GM21381 (cell line): ENCODE results near the gene GADD45G.

Experiments
- ATAC-seq: cut with Tn5 transposase; IDR thresholded peaks from one replicate; pipeline ENCODE4 v1.9.1; 2021; ENCODE audit warnings: mild to moderate bottlenecking, moderate library complexity; ENCODE audit not compliant: unreplicated experiment

Gene GADD45G

DNA sequence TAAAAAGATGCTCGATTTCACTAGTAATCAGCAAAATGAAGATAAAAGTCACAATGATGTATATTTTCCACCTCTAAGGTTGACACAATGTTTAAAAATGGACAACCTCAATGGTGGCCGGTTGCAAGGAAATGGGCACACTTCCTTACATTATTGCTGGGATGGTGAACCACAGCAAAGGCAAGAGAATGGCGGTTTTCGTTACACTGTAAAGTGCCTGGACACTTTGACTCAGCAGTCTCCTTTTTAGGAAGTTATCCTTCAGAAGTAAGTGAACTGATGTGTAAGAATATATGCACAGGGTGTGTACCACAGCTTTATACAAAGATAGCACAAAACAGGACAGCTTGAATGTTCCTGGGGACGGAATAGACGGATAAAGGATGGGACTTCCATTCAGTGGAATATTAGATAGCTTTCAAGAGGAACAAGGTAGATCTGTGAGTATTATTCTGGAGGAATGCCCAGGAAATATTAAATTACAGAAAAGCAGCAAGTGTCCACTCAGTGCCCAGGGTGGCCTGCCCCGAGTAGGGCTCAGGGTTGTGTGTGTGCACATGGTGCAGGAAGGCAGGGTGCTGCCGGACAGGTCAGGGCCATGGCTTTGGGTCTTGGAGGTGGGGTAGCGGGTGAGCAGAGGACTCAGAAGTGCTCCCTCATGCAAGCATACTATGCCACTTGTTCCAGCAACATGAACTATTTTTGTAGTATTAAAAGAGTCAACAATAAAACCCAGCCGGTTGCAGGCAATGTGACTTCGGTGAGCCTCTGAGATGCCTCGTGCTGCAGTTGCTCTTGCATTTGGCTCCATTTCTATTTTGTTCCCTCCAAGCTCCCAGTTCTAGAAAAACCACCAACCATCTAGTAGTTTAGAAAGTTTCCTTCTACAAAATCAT lies 24.5 kb downstream of the GADD45G start:
- ATAC-seq = no peak

DNA sequence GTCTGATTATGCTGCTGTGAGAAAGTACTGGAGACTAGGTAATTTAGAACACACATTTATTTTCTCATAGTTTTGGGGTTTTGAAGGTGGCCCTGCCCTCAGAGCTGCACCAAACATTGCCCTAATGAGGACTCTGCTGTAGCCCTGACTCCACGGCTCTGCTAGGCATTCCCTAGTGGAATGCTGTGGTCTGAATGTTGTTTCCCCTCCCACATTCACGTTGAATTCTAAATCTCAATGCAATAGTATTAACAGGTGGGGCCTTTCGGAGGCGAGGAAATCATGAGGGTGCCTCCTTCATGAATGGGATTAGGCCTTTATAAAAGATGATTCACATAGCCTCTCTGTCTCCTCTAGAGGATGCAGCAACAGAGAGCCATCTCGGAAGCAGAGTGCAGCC lies 25.7 kb downstream of the GADD45G start:
- ATAC-seq = no peak

DNA sequence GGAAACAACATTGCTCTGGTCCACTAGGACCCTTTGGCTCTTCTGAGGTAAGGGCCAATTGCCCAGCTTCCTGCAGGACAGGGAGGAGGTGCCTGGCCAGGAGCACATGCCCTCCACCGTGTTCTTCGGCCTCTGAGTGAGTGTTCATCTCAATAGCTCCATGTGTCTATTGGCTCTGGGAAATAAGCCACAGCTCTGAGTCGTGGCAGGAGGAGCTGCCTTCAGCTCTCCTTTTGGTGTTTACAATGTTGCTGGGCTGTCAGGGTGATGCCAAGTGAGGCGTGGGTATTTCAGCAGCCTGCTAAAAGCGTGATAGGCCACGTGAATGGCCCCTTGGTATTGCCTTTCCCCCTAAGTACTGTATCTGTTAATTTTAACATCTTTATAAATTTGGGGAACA lies 26.6 kb downstream of the GADD45G start:
- no peak for ATAC-seq

DNA sequence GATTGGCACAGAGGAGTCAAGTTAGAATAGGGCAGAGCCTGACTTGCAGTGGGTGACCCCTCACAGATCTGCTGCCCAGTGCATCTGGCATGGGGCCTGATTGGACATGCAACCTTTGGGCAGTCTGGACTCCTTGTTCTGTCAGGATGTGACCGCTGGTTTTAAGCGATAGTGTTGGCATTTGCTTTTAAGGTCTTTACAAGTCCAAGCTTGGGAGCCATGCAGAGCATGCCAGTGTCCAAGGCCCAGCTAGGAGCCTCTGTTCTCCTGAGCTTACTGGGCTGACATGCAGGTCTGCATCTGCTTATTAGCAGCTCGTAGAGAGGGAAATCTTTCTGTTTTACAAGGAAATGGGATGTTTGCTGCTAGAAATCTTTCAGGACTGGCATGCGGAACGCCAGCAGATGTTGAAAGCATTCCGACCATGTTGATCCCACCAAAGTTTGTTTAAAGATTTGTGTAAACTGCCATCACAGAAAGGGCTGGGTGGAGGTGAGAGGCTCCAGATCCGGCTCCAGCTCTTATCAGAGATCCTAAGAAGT lies 27.5 kb downstream of the GADD45G start:
- ATAC-seq = no peak

DNA sequence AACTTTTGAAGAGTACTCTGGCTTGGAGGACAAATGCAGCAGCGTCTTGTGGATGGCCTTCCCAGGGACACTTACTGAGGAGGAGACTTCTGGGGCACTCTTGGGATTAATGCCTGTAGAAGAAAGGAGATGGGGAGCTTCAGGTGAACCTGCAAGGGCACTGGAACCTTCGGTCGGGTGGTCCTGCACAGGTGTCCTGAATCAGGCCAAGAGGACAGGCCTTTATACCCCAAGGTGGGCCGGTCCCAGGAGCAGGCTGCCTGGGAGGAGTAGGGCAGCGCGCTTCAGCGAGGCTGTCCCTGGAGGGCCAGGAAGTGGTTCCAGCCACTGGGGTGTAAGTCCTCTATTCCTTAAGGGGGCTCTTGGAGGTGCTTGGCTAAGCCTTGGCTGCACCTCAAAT lies 27.9 kb downstream of the GADD45G start:
- ATAC-seq = no peak

DNA sequence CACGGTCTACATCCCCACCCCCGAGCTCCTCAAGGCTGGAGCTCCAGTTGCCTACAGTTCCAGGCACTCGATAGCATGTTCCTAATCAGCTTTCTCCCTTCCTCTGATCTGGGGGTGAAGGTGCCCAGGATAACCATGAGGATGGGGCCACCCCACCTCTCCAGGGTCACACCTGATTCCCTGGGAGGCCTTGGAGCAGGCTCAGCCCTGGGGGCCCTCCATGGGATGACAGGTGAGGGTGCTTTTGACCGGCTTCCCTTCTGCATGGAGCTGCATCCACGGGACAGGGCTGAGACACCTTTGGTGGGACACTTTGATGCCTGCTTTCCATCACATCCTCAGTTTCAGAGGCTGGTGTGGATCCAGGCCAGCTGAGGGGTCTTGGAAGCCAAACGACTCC lies 28.6 kb downstream of the GADD45G start:
- ATAC-seq = no peak

DNA sequence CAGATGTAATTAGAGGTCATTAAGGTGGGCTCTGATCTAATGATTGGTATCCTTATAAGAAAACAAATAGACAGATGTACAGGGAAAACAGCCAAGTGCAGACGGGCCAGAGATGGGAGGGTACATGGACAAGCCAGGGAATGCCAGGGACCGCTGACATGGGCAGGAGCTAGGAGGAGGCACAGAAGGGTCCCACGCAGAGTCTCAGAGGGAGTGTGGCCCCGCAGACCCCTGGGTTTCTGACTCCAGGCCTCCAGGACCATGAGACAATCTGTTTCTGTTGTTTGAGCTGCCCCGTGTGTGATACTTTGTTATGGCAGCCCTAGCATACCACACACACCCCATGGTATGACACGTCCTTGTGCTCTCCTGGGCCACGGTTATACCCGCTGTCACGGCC lies 29.1 kb downstream of the GADD45G start:
- no peak for ATAC-seq

DNA sequence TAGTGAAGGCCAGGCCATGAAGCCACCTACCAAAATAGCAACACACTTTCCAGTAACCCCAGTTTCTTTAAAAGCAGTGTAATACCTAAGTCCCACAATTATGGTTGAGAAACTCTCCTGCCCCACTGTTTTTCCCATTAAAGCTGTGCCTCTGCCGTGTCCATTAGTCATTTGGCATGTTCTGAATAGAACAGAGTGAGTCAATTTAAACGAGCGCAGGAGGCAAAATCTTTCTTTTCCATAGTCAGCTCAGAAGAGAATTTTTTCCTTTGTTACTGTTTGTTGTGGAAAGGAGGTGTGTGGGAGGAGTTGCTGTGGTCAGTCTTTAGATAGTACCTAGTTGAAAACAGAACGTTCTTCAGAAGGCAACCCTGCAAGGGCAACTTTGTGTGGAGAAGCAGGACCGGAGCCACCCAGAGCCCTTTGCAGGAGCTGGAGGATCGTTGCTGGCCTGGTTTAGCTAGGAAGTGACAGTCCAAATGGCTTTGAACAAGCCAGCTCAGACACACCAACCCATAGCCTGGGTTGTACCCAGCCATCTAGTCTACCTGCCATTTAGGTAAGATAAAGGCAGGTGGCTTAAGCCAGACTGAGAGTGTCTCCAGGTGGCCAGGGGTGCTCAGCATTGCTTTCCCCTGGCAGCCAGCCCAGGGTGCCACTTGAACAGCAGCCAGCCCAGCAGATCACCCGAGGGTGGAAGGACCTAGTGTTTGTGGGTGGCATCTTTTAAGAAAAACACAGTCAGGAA lies 30.4 kb downstream of the GADD45G start:
- no peak for ATAC-seq

DNA sequence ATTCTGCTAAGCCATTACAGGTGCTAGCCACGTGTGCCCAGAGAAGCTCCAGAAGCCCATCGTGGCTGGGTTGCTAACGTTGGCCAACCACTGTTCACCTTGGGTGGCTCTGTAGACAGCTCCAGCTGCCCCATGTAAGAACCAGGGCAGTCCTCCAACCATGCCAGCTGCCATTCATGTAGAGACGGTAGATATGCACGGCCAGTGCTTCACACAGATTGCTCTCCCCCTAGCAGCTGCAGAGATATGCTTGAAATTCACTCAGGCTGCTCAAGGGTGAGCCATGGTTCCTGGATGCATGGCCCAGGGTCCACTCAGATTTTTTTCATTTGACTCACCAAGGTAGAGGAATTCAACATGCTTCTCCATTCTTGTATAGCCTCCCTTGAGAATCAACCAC lies 31.0 kb downstream of the GADD45G start:
- no peak for ATAC-seq

DNA sequence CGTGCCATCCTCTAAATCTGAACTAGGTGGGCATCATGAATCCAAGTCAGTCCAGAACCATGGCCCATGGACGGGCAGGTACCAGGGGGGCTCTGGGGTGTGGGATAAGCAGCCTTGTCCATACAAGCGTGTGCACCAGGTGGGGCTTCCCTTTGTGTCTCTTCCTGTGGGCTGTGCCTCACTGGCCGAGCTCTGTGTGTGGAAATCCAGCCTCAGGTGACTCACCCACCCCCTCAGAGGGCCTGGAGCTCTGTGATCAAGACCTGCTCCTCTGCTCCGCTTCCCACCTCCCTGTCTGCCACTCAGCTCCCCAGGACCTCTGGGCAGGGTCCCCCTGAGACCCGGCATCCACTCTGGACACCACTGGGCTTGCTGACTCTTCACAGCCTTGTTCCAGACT lies 33.0 kb downstream of the GADD45G start:
- no peak for ATAC-seq

DNA sequence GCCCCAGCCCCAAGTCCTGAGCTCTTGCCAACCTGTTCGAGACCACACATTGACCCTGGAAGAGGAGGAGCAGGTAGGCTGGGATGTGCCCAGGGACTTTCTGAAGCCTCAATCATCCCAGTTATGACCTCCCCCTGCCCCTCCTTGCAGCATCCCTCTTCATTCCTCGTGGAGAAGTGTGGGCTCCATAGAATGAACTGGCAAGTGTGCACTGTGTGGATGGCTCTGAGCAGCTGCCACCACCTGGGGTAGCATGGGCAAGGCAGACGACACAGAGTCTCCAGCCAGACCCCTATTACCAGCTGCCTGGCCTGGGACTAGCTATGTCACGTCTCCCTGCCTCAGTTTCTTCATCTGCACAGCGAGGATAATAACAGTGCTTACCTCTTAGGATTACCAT lies 33.5 kb downstream of the GADD45G start:
- no peak for ATAC-seq

DNA sequence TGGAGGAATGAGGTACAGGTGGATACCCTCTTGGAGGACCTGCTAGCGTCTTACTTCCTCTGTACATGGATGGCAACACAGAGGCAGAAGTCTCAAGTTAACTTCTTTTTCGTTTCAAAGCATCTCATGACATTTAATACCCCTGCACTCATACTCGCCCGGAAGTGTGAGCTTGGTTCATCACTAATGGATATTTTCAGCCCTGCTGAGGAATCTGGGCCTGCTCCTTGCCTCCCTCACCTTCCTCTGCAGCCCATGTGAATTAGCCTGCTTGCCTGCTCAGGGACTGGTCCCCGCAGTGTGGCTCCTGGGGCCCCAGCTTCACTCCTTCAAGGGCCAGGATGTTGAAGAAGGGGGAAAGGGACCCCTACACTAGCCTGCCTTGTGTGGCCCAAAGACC lies 34.1 kb downstream of the GADD45G start:
- no peak for ATAC-seq

DNA sequence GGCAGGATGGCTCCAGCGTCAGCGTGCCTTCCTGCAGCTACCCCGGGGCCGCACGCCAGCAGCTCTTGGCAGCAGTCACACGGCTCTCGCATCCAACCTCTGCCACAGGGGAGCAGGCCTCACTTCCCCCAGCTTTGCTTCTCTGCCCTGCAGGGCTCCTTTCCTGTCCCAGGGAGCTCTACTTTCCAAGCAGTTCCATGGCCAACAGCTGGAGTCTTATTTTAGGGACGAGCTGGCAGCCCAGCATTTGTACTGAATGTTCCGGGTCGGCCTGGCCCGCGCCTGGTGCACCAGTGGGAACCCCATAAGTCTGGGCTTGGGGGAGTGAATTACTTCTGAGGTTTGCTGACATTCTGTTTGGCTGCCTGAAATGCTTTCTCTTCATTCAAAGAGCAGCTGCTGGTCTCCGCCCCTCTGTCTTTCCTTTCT lies 34.6 kb downstream of the GADD45G start:
- ATAC-seq = no peak

DNA sequence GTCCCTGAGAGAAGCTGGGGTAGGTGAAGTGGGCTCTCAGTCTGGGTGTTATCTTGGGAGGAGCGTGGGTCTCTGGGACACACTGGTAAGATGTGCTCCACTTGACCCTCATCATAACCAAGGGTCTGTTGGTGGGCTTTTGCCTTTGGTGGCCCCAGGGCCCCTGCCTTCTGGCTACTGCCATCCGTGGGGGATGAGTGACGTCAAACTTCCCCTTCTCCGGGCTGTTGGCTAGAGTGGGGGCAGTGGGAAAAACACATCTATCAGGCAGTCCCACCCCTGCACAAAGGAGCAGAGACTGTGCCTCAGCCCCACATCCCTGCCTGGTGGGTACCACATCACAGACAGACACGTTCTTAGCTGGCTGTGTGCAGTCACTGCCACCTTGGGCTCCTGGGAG lies 35.1 kb downstream of the GADD45G start:
- no peak for ATAC-seq

DNA sequence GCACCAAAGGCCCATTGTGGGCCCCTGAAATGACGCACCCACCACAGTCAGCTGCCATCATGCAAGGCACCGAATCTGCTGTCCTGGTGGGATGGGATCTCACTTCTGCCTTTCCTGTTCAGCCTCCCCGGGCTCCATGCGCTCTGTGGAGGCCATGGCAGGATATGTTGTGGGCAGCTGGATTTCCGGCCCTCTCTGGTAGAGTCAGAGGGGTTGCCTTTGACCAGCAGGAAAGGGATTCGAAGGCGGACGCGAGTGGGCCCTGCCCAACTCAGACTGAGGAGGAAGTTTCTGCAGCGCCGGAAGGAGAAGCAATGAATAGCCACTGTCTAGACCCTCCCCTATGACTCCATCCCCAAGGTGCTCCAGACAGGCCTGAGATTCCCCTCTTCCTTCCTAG lies 35.5 kb downstream of the GADD45G start:
- no peak for ATAC-seq

DNA sequence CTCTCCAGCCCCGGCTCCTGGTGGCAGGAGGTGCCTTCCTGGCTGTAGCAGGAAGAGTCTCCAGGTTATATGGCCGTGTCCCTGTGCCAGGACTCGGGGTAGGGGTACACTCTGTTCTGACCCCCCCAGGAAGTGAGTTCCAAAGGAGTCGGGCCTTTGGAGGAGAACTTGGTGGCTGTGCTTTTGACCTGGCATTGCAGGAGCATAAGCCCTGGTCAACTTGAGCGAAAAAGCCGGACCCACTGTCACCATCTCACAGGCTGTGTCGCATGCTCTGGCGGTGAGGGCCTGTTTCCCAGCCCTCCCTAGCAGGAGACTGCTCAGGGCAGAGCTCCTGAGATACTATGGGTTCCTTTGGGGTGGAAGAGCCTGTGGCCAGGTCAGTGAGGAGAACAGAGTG lies 36.0 kb downstream of the GADD45G start:
- no peak for ATAC-seq

DNA sequence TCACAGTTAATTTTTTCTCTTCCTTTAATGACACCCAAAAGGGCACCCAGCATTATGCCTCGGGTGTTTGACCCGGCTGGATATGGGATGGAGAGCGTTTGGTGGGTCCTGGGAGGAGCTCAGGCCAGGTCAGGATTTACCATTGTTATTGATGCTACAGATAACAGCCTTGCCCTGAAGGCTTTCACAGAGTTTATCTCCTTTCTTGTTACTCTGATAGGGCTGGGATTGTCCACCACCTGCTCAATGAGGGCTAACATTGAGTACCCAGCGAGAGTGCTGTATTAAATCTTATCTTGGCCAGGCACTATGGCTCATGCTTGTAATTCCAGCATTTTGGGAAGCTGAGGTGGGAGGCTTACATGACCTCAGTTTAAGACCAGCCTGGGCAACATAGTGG lies 37.2 kb downstream of the GADD45G start:
- ATAC-seq = no peak

DNA sequence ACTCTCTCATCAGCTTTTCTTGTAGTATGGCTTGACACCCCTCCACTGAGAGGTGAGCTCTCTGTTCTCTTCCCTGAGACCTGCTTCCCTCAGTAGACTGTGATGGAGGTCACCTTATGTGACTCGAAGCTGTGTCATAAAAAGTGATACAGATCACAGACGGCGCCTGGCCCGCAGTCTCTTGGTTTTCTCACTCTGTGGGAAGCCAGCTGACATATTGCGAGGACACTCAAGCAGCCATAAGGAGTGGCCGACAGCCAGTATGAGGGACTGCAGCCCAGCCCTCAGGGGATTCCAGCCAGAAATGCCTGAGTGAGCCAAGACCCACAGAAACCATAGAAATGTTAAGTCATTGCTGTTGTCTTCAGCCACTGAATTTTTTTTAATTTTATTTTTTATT lies 38.0 kb downstream of the GADD45G start:
- no peak for ATAC-seq

DNA sequence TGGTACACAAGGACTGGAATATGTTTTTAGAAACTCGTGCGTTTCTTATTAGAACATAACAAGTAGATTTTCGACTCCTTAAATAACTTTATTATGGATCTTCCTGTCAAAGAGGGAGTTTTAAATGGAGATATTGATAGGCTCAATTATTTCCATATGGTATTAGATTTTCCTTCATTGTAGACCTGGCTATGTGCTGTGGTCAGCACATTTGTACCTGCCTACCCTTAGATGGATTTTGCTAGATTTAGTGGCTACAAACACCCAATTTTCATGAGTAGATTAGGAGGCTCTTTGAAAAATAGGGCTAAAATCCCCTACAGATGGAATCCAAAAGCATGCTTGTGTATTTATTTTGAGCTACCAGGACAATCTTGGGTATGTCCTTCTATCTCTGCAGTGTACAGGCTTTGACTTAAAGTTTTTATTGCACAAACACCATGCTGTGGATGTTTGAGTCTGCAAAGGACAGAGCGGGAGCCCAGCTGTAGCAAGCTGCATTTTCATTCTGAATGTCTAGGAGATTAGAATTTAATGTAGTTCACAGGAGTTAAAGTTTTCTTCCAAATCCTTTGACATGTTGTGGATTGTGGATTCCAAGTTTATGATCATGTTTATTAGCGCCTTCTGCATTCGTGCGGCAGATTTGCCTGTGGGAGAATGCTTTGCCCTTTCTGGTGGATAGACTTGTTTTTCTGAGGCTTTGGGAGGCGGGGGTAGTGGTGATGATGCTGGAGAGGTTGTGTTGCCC lies 41.6 kb downstream of the GADD45G start:
- no peak for ATAC-seq

DNA sequence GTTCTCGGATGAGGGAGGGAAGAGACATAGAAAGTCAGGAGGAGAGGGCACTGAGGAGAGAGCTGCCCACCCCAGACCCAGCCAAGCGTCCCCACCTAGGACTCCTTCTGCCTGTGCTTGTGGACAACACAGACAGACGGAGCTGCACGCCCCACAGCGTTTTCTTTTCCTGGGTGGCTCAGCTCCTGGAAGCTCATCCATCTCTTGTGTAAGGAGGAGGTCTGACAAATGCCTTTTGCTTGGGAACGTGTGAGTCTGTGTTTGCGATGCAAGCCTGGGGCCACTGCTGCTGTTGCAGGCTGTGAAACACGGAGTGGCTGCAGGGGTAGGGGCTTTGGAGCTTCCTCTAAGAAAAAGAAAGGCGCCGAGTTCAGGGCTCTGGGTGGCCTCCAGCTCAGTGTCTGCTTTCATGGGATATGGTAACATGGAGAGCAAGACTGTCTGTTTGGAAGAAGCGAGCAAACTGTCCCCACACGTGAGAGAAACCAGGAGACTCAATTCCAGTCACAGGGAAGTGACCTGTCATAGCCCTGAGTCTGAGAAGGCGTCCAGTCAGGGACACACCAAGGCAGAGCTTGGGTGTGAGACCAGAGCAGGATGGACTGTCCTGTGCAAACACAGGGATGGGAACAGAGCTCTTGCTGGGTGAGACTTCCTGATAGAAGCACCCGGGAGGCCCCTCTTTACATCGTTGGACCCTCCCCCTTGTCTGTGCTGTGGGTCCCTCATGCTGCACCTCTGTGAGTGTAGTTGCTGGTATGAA lies 42.7 kb downstream of the GADD45G start:
- no peak for ATAC-seq
